Raji (cell line): ENCODE results near the gene LACC1.

ENCODE experiments used
- POLR2A ChIP-seq: IDR thresholded peaks from 2 replicates; pipeline ENCODE4 v1.6.1; 2011; ENCODE audit warnings: low read depth, low read length, control low read depth; ENCODE audit not compliant: insufficient read depth

The LACC1 gene

GRCh38 chr13:43916828-43917227, 37.1 kb downstream of the LACC1 start:
- no peak for TF ChIP-seq POLR2A

DNA sequence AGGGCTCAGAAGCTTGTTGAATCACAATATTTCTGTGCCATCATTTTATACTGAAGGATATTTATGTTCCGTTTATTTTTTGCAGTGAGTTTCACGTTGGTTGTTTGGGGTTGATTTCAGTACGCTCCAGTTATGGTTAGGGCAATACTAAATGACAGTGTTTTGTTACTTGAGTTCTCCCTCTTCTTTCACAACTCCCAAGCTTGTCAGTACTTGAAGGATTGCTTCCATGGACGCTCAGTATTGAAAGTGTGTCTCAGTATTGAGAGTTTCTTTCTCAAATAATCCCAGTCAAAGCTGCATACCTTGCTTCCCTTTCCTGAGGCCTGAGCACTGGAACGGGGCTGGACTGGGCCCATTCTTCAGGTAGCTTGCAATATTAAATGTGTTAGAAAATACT, 38.9 kb downstream of the LACC1 start:
- no peak for TF ChIP-seq POLR2A

DNA sequence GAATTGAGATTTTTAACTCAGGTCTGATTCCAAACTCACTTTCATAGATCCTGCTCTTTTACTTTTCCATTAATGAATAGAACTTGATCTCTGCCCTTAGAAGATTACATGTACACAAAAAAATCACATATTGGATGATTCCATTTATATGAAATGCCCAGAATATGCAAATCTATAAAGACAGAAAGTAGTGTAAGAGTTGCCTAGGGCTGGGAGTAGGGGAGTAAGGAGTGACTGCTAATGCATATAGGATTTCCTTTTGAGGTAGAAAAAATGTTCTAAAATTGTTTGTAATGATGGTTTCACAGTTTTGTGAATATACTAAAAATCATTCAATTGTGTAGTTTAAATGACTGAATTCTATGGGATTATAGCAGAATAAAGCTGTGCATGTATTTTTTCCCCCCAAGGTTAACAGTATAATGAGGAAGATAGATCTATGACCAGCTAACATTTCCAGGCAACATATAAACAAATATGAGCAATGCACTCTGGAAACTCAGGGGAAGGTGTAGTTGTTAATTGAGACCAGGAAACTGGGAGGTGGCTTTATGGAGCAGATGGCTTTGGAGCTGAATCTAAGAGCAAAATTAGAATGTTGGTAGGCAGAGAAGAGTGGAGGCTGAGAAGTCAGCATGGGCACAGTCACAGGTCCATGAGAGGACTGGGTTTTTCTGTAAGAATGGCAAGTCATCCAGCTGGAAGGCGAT, 41.4 kb downstream of the LACC1 start:
- no peak for TF ChIP-seq POLR2A

- TF ChIP-seq POLR2A = no peak
These were observed 45.0 kb downstream of the LACC1 start for GRCh38 chr13:43924549-43925245.

DNA sequence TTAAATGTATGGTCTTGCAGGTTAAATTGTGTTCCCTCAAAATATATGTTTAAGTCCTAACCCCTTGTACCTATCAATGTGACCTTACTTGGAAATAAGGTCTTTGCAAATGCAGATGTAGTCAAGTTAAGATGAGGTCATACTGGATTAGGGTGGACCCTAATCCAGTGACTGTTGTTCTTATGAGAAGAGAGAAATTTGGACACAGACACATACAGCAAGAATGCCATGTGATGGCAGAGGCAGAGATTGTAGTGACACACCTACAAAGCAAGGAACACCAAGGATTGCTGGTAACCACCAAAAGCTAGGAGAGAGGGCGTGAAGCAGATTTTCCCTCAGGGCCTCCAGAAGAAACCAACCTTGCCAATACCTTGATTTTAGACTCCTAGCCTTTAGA, 50.2 kb downstream of the LACC1 start:
- TF ChIP-seq POLR2A = no peak

DNA sequence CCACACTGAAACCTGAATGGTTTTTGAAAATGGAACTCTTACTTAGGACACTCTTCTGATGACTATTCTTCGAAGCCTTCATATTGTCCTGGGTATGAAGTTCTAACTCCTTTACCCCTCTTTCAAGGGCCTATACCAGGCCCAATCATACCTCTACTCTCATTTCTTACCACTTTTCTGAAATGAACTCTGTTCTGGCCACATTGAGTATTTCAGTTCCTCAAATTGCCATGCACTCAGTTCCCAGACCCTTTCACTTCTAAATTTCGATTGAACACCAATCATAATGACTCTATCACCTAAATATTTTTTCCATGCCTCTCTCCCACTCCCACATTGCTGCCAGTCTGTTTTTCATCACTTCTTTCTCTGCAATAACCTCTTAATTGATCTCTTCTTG, 53.7 kb downstream of the LACC1 start:
- TF ChIP-seq POLR2A = no peak

DNA sequence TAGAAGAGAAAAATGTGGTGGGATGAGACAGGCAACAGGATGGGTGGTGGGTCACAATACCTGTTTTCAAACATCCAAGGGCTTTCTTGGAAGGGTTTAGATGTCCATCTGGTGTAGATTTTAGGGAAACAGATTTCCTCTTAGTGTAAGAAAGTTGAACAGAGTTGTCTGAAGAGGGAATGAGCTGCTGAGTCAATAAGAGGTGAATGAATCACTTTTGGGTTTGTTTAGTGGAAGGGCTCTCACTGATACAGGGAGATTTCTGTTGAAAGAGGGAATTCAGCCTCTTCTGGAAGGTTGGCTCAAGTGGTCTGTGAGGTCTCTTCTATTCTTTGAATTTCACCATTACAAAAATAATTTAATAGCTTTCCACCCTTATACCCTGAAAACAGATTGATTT, 54.6 kb downstream of the LACC1 start:
- no peak for TF ChIP-seq POLR2A

GRCh38 chr13:43935878-43936277, 56.2 kb downstream of the LACC1 start:
- no peak for TF ChIP-seq POLR2A

DNA sequence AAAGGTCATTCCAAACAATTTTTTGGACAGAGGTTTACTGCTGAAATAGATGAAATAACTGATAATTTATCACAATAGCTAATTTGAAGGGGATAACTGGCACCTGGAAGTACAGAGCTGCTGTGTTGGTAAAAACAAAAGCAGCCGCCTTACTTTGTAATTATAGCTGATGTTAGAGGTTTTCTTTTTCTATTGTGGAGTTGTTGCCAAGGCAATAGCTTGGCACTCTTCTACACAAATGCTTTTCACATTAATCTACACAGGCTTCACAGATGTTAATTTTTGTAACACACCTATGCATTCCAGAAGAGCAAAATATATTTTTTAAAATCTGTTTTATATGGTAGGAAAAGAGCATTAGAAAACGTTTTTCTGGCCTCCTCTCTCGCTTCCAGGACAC, 56.9 kb downstream of the LACC1 start:
- TF ChIP-seq POLR2A = no peak

GRCh38 chr13:43937839-43938238, 58.1 kb downstream of the LACC1 start:
- no peak for TF ChIP-seq POLR2A

- TF ChIP-seq POLR2A = no peak
These were observed 58.7 kb downstream of the LACC1 start for GRCh38 chr13:43938449-43938848.

GRCh38 chr13:43939086-43939485, 59.4 kb downstream of the LACC1 start:
- no peak for TF ChIP-seq POLR2A

- no peak for TF ChIP-seq POLR2A
These were observed 62.6 kb downstream of the LACC1 start for GRCh38 chr13:43942286-43942685.
